C4-2B (cell line): ENCODE results near the gene CCDC88B.

Experiments used
- CTCF ChIP-seq: fragments of 450-650 bp; conservative IDR thresholded peaks from 2 replicates; pipeline ENCODE4 v1.5.1; 2017; ENCODE audit warnings: mild to moderate bottlenecking
- ZFX ChIP-seq: fragments of 450-650 bp; IDR thresholded peaks from 2 replicates; pipeline ENCODE4 v1.6.1; 2017

GRCh38 chr11:64304032-64304315, 36.0 kb upstream of the CCDC88B start:
- TF ChIP-seq CTCF = no peak
- TF ChIP-seq ZFX = no peak
